Ishikawa (cell line): Measurements from ENCODE around the gene MAP4K4.

Source experiments
- CEBPB ChIP-seq: IDR thresholded peaks from 2 replicates; pipeline ENCODE4 v1.6.1; 2012
- CREB1 ChIP-seq: IDR thresholded peaks from 2 replicates; pipeline ENCODE4 v1.6.1; 2012; ENCODE audit warnings: low read depth
- EGR1 ChIP-seq: IDR thresholded peaks from 2 replicates; pipeline ENCODE4 v1.6.1; 2012
- EP300 ChIP-seq: IDR thresholded peaks from 2 replicates; pipeline ENCODE4 v1.6.1; 2012; ENCODE audit warnings: borderline replicate concordance
- FOXM1 ChIP-seq: IDR thresholded peaks from 2 replicates; pipeline ENCODE4 v1.6.1; 2012; ENCODE audit warnings: low read depth, borderline replicate concordance
- NFIC ChIP-seq: IDR thresholded peaks from 2 replicates; pipeline ENCODE4 v1.6.1; 2012
- RAD21 ChIP-seq: IDR thresholded peaks from 2 replicates; pipeline ENCODE4 v1.6.1; 2012; ENCODE audit warnings: low read depth
- REST ChIP-seq: IDR thresholded peaks from 2 replicates; pipeline ENCODE4 v1.6.1; 2012; ENCODE audit warnings: low read depth, mild to moderate bottlenecking
- TAF1 ChIP-seq: IDR thresholded peaks from 2 replicates; pipeline ENCODE4 v1.6.1; 2012; ENCODE audit warnings: low read depth, mild to moderate bottlenecking
- TCF12 ChIP-seq: IDR thresholded peaks from 2 replicates; pipeline ENCODE4 v1.6.1; 2012; ENCODE audit warnings: low read depth
- TEAD4 ChIP-seq: IDR thresholded peaks from 2 replicates; pipeline ENCODE4 v1.6.1; 2012
- YY1 ChIP-seq: IDR thresholded peaks from 2 replicates; pipeline ENCODE4 v1.6.1; 2012; ENCODE audit warnings: low read depth
- ZBTB7A ChIP-seq: IDR thresholded peaks from 2 replicates; pipeline ENCODE4 v1.6.1; 2012; ENCODE audit warnings: low read depth
- TF ChIP-seq, protein P1 (sequence below): IDR thresholded peaks from 2 replicates; pipeline ENCODE4 v1.6.1; 2012
- TF ChIP-seq, protein P2 (sequence below): IDR thresholded peaks from 2 replicates; pipeline ENCODE4 v1.6.1; 2012

Gene MAP4K4

GRCh38 chr2:101850450-101850849 is 152.9 kb downstream of the MAP4K4 start:
- TF ChIP-seq CREB1 (no peak), CEBPB (no peak), TAF1 (no peak), EP300 (no peak), NFIC (no peak), EGR1 (no peak), FOXM1 (no peak), TCF12 (no peak), TEAD4 (no peak)
- TF ChIP-seq, protein P1, sequence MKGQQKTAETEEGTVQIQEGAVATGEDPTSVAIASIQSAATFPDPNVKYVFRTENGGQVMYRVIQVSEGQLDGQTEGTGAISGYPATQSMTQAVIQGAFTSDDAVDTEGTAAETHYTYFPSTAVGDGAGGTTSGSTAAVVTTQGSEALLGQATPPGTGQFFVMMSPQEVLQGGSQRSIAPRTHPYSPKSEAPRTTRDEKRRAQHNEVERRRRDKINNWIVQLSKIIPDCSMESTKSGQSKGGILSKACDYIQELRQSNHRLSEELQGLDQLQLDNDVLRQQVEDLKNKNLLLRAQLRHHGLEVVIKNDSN = no peak

GRCh38 chr2:101850991-101851390 is 153.5 kb downstream of the MAP4K4 start:
- TF ChIP-seq EP300 (no peak), CEBPB (no peak), CREB1 (no peak), ZBTB7A (no peak), FOXM1 (no peak), REST (no peak)
- TF ChIP-seq, protein P1 = no peak

DNA sequence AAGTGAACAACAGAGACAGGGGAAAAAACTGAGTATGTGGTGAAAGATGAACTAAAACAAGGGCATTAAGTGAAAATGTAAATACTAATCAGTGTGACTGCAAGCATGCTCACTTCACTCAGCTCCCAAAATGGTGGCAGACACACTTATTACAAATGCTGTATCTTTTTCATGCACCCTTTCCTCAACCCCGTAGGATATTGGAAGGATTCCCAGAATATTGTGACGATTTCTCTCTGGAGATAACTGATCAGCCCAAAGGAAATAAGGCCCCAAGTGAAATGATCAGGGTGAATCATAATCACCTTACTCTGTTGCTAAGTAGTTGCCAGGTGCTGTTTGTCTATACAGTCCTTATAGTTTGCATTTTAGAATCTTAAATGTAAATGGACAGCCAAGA is 155.3 kb downstream of the MAP4K4 start:
- TF ChIP-seq, protein P1 = no peak
- TF ChIP-seq NFIC (no peak), TEAD4 (no peak), CEBPB (no peak), EP300 (no peak)
- TF ChIP-seq, protein P2, sequence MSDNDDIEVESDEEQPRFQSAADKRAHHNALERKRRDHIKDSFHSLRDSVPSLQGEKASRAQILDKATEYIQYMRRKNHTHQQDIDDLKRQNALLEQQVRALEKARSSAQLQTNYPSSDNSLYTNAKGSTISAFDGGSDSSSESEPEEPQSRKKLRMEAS = no peak

GRCh38 chr2:101854877-101855276 is 157.4 kb downstream of the MAP4K4 start:
- TF ChIP-seq FOXM1 (no peak), TEAD4 (no peak), RAD21 (no peak), NFIC (no peak), TAF1 (no peak), CREB1 (no peak), CEBPB (no peak), ZBTB7A (no peak), REST (no peak), YY1 (no peak), EP300 (no peak), EGR1 (no peak), TCF12 (no peak)
- TF ChIP-seq, protein P2 = no peak
- TF ChIP-seq, protein P1 = no peak

DNA sequence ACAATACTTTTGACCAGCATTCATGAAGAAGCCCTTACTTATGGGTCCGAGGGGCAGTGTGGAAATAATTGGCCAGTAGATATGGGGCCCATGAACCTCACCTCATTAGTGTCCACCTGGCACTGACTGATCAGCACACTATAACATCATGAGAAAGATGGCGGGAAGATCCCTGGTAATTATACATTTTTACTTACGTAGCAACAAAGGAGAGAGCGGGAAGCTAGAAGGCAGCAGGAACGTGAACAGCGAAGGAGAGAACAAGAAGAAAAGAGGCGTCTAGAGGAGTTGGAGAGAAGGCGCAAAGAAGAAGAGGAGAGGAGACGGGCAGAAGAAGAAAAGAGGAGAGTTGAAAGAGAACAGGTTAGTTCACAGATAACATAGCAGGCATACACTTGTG is 158.3 kb downstream of the MAP4K4 start:
- TF ChIP-seq, protein P1 = no peak
- TF ChIP-seq NFIC (no peak), REST (no peak), TAF1 (no peak), YY1 (no peak), ZBTB7A (no peak), EP300 (no peak), TEAD4 (no peak), CEBPB (no peak), TCF12 (no peak), CREB1 (no peak), FOXM1 (no peak), EGR1 (no peak), RAD21 (no peak)
- TF ChIP-seq, protein P2 = no peak
